Smooth muscle cell (in vitro differentiated cells): ENCODE data around the gene DNAJC15. TPM values are rescaled to one million over a fixed set of nuclear protein-coding genes. Genes with fewer than 3 reads are reported as not detected.

Experiments
- DNase-seq: peaks from one replicate; lab custom pipeline; 2025; ENCODE audit not compliant: unreplicated experiment; lab: John Stamatoyannopoulos, UW
- H2AFZ ChIP-seq: fragments of 200-600 bp; sonication (generic); 2 replicates; pipeline ENCODE4 v1.6.0; 2016; ENCODE audit warnings: antibody characterized with exemption, low read depth, mild to moderate bottlenecking
- H3F3A ChIP-seq: fragments of 200-600 bp; sonication (generic); 2 replicates; pipeline ENCODE4 v1.6.0; 2017; ENCODE audit warnings: antibody characterized with exemption, low read depth
- H3K27ac ChIP-seq: fragments of 200-600 bp; sonication (generic); 2 replicates; pipeline ENCODE4 v1.5.1; 2016; ENCODE audit warnings: low read depth, mild to moderate bottlenecking
- H3K27me3 ChIP-seq: fragments of 200-600 bp; sonication (generic); 2 replicates; pipeline ENCODE4 v1.6.1; 2016; ENCODE audit warnings: low read depth, mild to moderate bottlenecking
- H3K36me3 ChIP-seq: fragments of 200-600 bp; sonication (generic); 2 replicates; pipeline ENCODE4 v1.5.1; 2016; ENCODE audit warnings: low read depth
- H3K4me1 ChIP-seq: fragments of 200-600 bp; sonication (generic); 2 replicates; pipeline ENCODE4 v1.5.1; 2016; ENCODE audit warnings: low read depth
- H3K4me2 ChIP-seq: fragments of 200-600 bp; sonication (generic); 2 replicates; pipeline ENCODE4 v1.6.0; 2016; ENCODE audit warnings: mild to moderate bottlenecking
- H3K4me3 ChIP-seq: fragments of 200-600 bp; sonication (generic); 2 replicates; pipeline ENCODE4 v1.5.1; 2016; ENCODE audit warnings: mild to moderate bottlenecking
- H3K79me2 ChIP-seq: fragments of 200-600 bp; sonication (generic); 2 replicates; pipeline ENCODE4 v1.6.0; 2016; ENCODE audit warnings: low read depth, mild to moderate bottlenecking
- H3K9ac ChIP-seq: fragments of 200-600 bp; sonication (generic); 2 replicates; pipeline ENCODE4 v1.6.0; 2016; ENCODE audit warnings: low read depth
- H3K9me3 ChIP-seq: fragments of 200-600 bp; sonication (generic); replicated peaks from 2 replicates; pipeline ENCODE4 v1.5.1; 2016; ENCODE audit warnings: low read depth
- H4K20me1 ChIP-seq: fragments of 200-600 bp; sonication (generic); 2 replicates; pipeline ENCODE4 v1.6.0; 2016; ENCODE audit warnings: low read depth
- CTCF ChIP-seq: fragments of 200-600 bp; sonication (generic); IDR thresholded peaks from 2 replicates; pipeline ENCODE4 v1.5.1; 2017; ENCODE audit warnings: borderline replicate concordance, mild to moderate bottlenecking, antibody characterized with exemption; ENCODE audit not compliant: insufficient read depth, poor library complexity, severe bottlenecking
- WGBS: methylation state at CpG from one replicate; pipeline ENCODE4 v1.1.7; 2016; ENCODE audit warnings: low lambda C conversion rate; 5-methylcytosine and 5-hydroxymethylcytosine counted together
- polyA plus RNA-seq: library from polyadenylated mRNA; unstranded; fragments of >200 nt; fragmentation: Nextera tagmentation; extraction: Ambion mirVana; gene quantifications from 2 replicates; pipeline ENCODE4 v1.2.1, GENCODE V29; 2016
- total RNA-seq: library from RNA; depleted of rRNA; stranded (reverse); fragments of >200 nt; gene quantifications from 2 replicates; pipeline ENCODE4 v1.2.3, GENCODE V29; 2014

DNAJC15 gene
- total and polyA plus RNA-seq, 2 experiments from 2014 or later: 4.4 to 6.9 TPM

GRCh38 chr13:43128504-43128961 lies 105.1 kb downstream of the DNAJC15 start:
- H3K36me3 ChIP-seq: no peaks in the 10 kb centered on the region
- H4K20me1 ChIP-seq: no peaks in the 10 kb centered on the region
- peaks cover 18% of the 10 kb centered on the region for H3K4me1 ChIP-seq
- H3K4me2 ChIP-seq: peak overlapping the region; percentile 23
- no peaks in the 10 kb centered on the region for H3K27me3 ChIP-seq
- DNase-seq: no peak
- no peak overlapping the region for H3K9ac ChIP-seq
- H2AFZ ChIP-seq: peak overlapping the region; percentile 75
- no peaks in the 10 kb centered on the region for H3K79me2 ChIP-seq
- no peak overlapping the region for H3K27ac ChIP-seq
- WGBS: 75% methylated on average over 21 of the region's 21 CpGs
- TF ChIP-seq CTCF: no peak
- peaks cover 13% of the 10 kb centered on the region for H3F3A ChIP-seq
- no peaks in the 10 kb centered on the region for H3K9me3 ChIP-seq
- H3K4me3 ChIP-seq: no peak overlapping the region

GRCh38 chr13:43129066-43129465 lies 105.7 kb downstream of the DNAJC15 start:
- H3K27me3 ChIP-seq: no peaks in the 10 kb centered on the region
- no peaks in the 10 kb centered on the region for H3K9me3 ChIP-seq
- 57% methylated on average over 8 of the region's 8 CpGs for WGBS
- no peak overlapping the region for H3K9ac ChIP-seq
- no peaks in the 10 kb centered on the region for H3K36me3 ChIP-seq
- no peak overlapping the region for H3K4me3 ChIP-seq
- peaks cover 13% of the 10 kb centered on the region for H3F3A ChIP-seq
- peak overlapping the region; percentile 23 for H3K4me2 ChIP-seq
- H4K20me1 ChIP-seq: no peaks in the 10 kb centered on the region
- no peak for TF ChIP-seq CTCF
- no peak overlapping the region for H2AFZ ChIP-seq
- no peak overlapping the region for H3K27ac ChIP-seq
- no peak for DNase-seq
- H3K4me1 ChIP-seq: peaks cover 18% of the 10 kb centered on the region
- H3K79me2 ChIP-seq: no peaks in the 10 kb centered on the region

- Histone ChIP-seq H3K27me3 (no peaks in the 10 kb centered on the region), H3K79me2 (no peaks in the 10 kb centered on the region), H3K36me3 (no peaks in the 10 kb centered on the region), H3K9ac (no peak overlapping the region), H2AFZ (no peak overlapping the region), H3K27ac (no peak overlapping the region), H3K9me3 (no peaks in the 10 kb centered on the region), H3K4me1 (peaks cover 18% of the 10 kb centered on the region), H3K4me2 (no peak overlapping the region), H4K20me1 (no peaks in the 10 kb centered on the region), H3F3A (peaks cover 13% of the 10 kb centered on the region), H3K4me3 (no peak overlapping the region)
- WGBS: 74% methylated on average over 3 of the region's 3 CpGs
- TF ChIP-seq CTCF: no peak
- DNase-seq: no peak
Observed at GRCh38 chr13:43129511-43130110, 106.2 kb downstream of the DNAJC15 start.

- Histone ChIP-seq H4K20me1 (no peaks in the 10 kb centered on the region), H2AFZ (no peak overlapping the region), H3K36me3 (no peaks in the 10 kb centered on the region), H3F3A (peaks cover 9% of the 10 kb centered on the region), H3K4me1 (peaks cover 16% of the 10 kb centered on the region), H3K9ac (no peak overlapping the region), H3K9me3 (no peaks in the 10 kb centered on the region), H3K79me2 (no peaks in the 10 kb centered on the region), H3K27me3 (no peaks in the 10 kb centered on the region), H3K4me2 (no peak overlapping the region), H3K4me3 (no peak overlapping the region), H3K27ac (no peak overlapping the region)
- TF ChIP-seq CTCF: no peak
- no peak for DNase-seq
- WGBS: 17% methylated on average over 4 of the region's 4 CpGs
Observed at GRCh38 chr13:43132257-43132656, 108.9 kb downstream of the DNAJC15 start.
